ENCODE data around the gene GRM8. TPM values are rescaled to one million over a fixed set of nuclear protein-coding genes. Genes with fewer than 3 reads are reported as not detected.

GRM8 gene
- total RNA-seq, 1 experiment from 2014 or later, result not detected

- POLR2A ChIA-PET, result no interaction called here
Observed at GRCh38 chr7:126702242-126703016, 550.3 kb downstream of the GRM8 start.

GRCh38 chr7:126700807-126701604, 551.7 kb downstream of the GRM8 start:
- Histone ChIP-seq H3K27me3 (replicated peaks; ENCODE audit: control insufficient read depth, insufficient read depth, low read length) (no peaks in the 10 kb centered on the region), H3K4me1 (no peaks in the 10 kb centered on the region), H3K4me3 (ENCODE audit: low read depth, low read length) (no peak overlapping the region), H3K9me3 (no peaks in the 10 kb centered on the region), H3K36me3 (ENCODE audit: control insufficient read depth, insufficient read depth, low read length) (no peaks in the 10 kb centered on the region)
- intact Hi-C loops (cut with micrococcal nuclease; ENCODE audit: unreplicated experiment), result no loop called here
- no peaks in the 10 kb centered on the region for H3K4me1 Mint-ChIP-seq (ENCODE audit: low read depth, unreplicated experiment)
- H3K27me3 Mint-ChIP-seq (ENCODE audit: insufficient read depth, unreplicated experiment), result no peaks in the 10 kb centered on the region
- TF ChIP-seq CTCF (IDR thresholded peaks at IDR 0.05; ENCODE audit: insufficient read depth in 1 of 2, low read depth in 1 of 2, low read length in 1 of 2, severe bottlenecking in 1 of 2, unreplicated experiment in 1 of 2), result no peak
- H3K4me3 Mint-ChIP-seq (ENCODE audit: unreplicated experiment), result no peak overlapping the region
- no peaks in the 10 kb centered on the region for H3K36me3 Mint-ChIP-seq (ENCODE audit: insufficient read depth, unreplicated experiment)
- H3K9me3 Mint-ChIP-seq (ENCODE audit: unreplicated experiment), result no peaks in the 10 kb centered on the region
- POLR2A ChIA-PET, result no interaction called here
- CTCF ChIA-PET, result no interaction called here
- no TSS peak for BruUV-seq (replicated peaks)
- no peak overlapping the region for H3K27ac Mint-ChIP-seq (ENCODE audit: unreplicated experiment)
- no peak for DNase-seq

More at GRCh38 chr7:126702242-126703016, 550.3 kb downstream of the GRM8 start:
- Histone ChIP-seq H3K36me3 (ENCODE audit: control insufficient read depth, insufficient read depth, low read length) (no peaks in the 10 kb centered on the region), H3K4me3 (ENCODE audit: low read depth, low read length) (no peak overlapping the region), H3K4me1 (no peaks in the 10 kb centered on the region), H3K27me3 (replicated peaks; ENCODE audit: control insufficient read depth, insufficient read depth, low read length) (no peaks in the 10 kb centered on the region), H3K9me3 (no peaks in the 10 kb centered on the region)
- BruUV-seq (replicated peaks), result no TSS peak
- CTCF ChIA-PET, result no interaction called here
- no peak overlapping the region for H3K27ac Mint-ChIP-seq (ENCODE audit: unreplicated experiment)
- H3K36me3 Mint-ChIP-seq (ENCODE audit: insufficient read depth, unreplicated experiment), result no peaks in the 10 kb centered on the region
- H3K4me1 Mint-ChIP-seq (ENCODE audit: low read depth, unreplicated experiment), result no peaks in the 10 kb centered on the region
- H3K9me3 Mint-ChIP-seq (ENCODE audit: unreplicated experiment), result no peaks in the 10 kb centered on the region
- H3K27me3 Mint-ChIP-seq (ENCODE audit: insufficient read depth, unreplicated experiment), result no peaks in the 10 kb centered on the region
- no peak for DNase-seq
- no peak for TF ChIP-seq CTCF (IDR thresholded peaks at IDR 0.05; ENCODE audit: insufficient read depth in 1 of 2, low read depth in 1 of 2, low read length in 1 of 2, severe bottlenecking in 1 of 2, unreplicated experiment in 1 of 2)
- no peak overlapping the region for H3K4me3 Mint-ChIP-seq (ENCODE audit: unreplicated experiment)
- intact Hi-C loops (cut with micrococcal nuclease; ENCODE audit: unreplicated experiment), result no loop called here

DNA sequence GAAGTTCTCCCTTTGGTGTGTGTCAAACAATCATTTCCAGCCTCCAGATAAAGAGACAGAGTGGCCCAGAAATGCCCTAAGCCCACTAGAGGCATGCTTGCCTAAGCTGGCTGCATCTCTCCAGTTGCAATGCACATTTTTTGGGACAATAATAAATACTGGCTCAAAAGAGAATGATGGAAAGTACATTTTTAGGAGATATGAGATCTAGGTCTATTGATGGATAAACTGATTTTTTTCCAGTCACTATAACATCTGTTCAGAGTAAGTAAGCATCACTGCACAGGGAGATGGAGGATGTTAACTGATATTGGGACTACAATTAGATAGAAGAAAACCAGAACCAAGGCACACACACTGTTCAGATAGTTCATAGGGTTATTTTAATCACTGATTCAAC, 553.0 kb downstream of the GRM8 start:
- H3K36me3 Mint-ChIP-seq (ENCODE audit: insufficient read depth, unreplicated experiment), result no peaks in the 10 kb centered on the region
- Histone ChIP-seq H3K4me1 (no peaks in the 10 kb centered on the region), H3K27me3 (replicated peaks; ENCODE audit: control insufficient read depth, insufficient read depth, low read length) (no peaks in the 10 kb centered on the region), H3K4me3 (ENCODE audit: low read depth, low read length) (no peak overlapping the region), H3K9me3 (no peaks in the 10 kb centered on the region), H3K36me3 (ENCODE audit: control insufficient read depth, insufficient read depth, low read length) (no peaks in the 10 kb centered on the region)
- BruUV-seq (replicated peaks), result no TSS peak
- H3K9me3 Mint-ChIP-seq (ENCODE audit: unreplicated experiment), result no peaks in the 10 kb centered on the region
- TF ChIP-seq CTCF (IDR thresholded peaks at IDR 0.05; ENCODE audit: insufficient read depth in 1 of 2, low read depth in 1 of 2, low read length in 1 of 2, severe bottlenecking in 1 of 2, unreplicated experiment in 1 of 2), result no peak
- CTCF ChIA-PET, result no interaction called here
- DNase-seq, result no peak
- H3K27ac Mint-ChIP-seq (ENCODE audit: unreplicated experiment), result no peak overlapping the region
- no peaks in the 10 kb centered on the region for H3K4me1 Mint-ChIP-seq (ENCODE audit: low read depth, unreplicated experiment)
- POLR2A ChIA-PET, result no interaction called here
- H3K4me3 Mint-ChIP-seq (ENCODE audit: unreplicated experiment), result no peak overlapping the region
- intact Hi-C loops (cut with micrococcal nuclease; ENCODE audit: unreplicated experiment), result no loop called here
- no peaks in the 10 kb centered on the region for H3K27me3 Mint-ChIP-seq (ENCODE audit: insufficient read depth, unreplicated experiment)

Measured in Caco-2 (cell line).